GM19025 (cell line): Measurements from ENCODE around the gene GOSR2.
"Not testable (repeated sequence)": the region's sequence is repeated elsewhere in the genome, so short reads cannot be mapped to it uniquely, and the experiment has no call there.

ENCODE experiments used
- ATAC-seq: cut with Tn5 transposase; IDR thresholded peaks from one replicate; pipeline ENCODE4 v1.9.1; 2021; ENCODE audit warnings: mild to moderate bottlenecking, low read depth, moderate library complexity; ENCODE audit not compliant: unreplicated experiment

Gene GOSR2

DNA sequence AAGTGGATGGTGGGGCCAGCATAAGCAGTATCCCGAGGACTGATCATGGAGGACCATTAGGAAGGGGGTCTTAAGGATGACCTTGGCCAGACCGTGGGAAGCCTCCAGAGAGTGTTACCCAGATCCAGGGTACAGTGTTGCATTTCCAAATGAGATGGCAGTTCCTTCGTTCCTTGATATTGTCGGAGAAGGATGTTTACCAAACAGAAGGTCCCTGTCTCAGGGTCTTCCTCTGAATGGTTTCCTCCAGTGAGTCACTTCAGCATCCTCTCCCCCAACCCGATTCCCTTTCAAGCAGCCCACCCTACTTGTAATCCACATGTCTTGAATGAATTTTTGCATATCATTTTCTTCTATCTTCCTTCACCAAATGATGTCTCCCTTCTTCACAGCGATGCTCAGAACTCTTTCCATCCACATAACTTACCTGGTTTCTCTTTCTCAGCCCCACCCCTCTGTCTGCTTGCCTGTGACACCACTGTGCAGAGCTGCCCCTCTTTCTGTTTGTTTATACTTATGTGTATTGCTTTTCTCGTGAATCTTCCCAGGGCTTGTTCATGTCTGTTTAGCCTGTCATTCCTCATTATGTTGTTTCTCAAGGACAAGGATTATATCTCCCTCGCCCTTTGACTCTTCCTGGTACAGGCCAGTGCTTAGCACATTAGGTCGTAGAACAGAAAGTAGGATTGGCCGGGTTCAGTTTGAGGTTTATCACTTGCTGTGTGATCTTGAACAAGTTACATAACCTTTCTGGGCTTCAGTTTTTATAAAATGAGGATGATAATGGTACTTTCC lies 5.7 kb downstream of the GOSR2 start:
- ATAC-seq: no peak

DNA sequence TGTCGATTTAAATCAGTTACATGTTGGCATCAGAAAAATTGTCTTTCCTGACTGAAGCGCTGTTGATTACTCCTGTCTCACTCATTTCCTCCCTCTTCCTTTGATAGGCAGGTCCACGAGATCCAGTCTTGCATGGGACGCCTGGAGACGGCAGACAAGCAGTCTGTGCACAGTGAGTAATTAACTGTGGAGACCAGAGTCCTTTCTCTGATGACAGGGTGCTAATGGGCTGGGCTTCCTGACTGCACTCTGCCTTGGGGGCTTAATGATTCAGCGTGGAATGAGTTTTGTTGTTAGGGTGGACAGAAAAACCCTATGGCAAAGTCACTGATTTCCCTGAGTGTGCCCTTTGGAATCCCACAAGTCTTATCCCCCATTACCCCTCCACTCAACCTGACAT lies 6.5 kb downstream of the GOSR2 start:
- no peak for ATAC-seq

DNA sequence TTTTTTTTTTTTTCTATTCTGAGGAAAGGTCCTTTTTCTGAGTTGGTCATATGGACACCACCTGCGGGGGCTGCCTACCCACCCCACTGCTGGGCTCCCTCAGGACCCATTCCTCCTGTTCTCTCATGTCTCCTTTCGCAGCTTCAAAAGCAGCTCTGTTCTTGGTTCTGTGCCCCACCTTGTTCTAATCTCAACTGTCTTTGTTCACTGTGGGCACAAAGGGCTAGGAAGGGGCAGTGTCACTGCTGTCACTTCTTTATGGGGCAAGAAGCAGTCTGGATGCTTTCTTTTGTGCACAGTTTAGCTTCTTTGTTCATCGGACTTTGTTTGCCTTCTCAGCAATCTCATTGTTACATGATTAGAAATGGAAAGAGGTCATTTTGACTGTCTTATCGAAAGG lies 7.1 kb downstream of the GOSR2 start:
- no peak for ATAC-seq

DNA sequence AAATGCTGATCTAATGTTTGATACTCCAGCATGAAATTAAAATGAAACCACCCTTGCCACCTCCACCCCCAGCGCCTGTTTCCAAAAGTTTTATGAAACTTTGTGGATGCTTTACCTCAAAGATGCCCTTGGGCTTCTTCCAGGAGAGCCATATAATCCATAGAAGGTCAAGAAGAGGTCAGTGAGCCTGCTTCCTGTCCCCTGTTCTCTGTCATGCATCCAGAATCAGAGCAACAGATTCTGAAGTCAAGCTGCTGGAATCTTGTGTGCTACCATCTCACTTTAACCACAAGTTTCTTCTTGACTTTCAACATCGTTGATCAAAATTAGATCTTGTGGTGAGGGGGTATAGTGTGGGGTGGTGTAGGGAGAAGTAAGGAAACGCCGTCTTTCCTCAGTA lies 8.6 kb downstream of the GOSR2 start:
- ATAC-seq: no peak

DNA sequence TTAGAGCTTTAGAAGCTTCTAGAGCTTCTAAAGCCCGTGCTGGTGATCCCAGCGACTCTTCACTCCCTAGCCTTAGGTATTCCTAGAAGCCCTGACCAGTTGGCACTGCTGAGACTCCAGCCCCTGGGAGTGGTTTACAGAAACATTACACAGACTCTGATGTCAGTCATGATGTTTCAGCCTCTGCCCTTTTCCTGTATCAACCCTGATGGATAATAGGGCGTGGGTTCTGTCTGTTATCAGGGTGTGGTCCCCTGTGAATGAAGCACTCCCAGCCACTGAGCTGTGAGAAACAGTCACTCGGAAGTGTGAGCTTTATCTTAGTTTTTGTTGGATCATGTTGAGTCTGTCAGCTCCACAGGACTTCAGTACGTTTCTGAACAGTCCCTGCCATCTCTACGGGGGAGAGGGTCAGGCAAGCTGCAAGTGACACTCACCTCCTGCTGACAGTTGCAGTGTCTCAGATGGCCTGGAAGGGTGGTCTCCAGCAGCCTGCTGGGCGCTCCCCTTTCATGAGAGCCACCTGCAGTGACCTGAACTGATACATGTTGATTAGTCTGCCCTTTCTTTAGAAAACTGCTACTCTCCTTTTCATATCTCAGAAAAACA lies 12.8 kb downstream of the GOSR2 start:
- no peak for ATAC-seq

DNA sequence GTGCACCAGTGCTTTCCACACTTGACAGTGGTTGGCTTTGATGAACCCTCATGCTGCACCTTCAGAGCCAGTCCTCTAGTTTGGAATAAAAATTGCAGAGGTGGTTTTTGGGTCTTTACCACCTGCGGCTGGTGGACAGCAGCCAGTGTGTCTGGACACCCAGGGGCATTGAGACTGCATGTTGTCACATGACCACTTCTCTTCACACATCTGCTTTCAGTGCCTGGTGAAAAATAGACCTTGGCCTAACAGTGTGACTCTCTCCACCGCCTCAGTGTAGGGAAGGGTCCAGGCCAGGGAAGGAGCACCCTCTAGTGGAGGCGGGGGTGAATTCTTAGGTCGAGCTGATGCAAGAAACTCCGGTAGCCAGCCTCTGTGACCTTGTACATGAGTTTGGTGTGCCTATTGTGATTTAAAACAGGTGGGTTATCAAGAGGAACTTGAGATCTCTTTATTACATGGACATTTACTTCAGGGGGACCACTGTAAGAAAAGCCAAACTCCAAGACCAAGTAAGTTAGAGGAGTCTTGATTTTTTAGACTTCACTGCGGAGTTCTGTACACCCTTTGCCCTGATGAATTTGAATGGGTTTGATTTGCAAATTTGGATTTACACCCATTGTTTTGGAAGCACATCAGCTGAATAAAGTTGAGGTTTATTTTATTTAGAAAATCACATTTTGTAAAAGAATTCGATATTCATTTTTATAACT lies 17.9 kb downstream of the GOSR2 start:
- ATAC-seq: no peak

DNA sequence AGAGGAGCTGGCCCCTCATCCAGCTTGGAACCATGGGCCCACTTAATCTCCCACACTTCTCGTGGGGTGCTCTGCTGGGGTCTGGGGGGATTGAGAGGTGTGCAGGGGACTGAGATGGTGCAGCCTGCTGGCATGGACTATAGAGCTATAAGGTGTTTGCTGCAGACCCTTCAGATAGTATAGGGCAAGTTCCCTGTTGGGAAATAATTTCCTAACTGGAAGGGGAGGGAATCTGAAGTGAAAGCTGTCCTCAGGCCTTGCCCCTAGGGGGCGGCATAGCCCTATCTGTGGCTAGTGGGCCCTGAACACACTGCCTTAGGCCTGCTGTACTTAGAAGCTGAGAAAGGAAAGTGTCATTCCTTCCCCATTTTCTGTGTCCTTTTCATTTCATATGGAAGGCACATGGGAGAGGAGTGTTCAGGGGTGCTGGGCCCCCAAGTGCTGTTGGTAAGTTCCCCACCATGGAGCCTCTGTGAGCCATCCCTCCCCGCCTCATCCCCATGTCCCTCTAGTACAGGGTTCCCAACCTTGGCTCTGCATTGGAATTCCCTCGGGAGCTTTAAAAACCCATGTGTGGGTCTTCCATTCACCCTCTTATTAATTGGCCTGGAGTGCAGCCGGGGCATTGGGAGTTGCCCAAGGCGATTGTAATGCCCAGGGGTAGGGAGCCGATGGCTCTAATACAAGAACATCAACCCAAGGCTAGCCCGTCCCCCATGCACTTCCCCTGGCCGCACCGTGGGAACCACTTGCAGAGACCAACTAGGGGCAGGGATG lies 19.7 kb downstream of the GOSR2 start:
- ATAC-seq: no peak

DNA sequence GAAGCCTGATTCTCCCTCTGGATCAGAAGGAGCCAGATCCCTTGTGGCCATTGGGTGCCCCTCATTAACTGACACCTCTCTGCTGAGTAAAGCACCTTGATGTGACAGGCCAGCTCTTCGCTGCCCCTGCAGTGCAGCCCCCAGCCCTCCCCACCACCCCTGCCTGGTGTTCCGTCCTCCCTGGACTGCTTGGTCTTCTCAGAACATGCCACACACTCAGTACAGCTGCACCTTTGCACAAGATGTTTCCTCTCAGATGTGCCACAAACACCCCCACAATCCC lies 20.2 kb downstream of the GOSR2 start:
- no peak for ATAC-seq

DNA sequence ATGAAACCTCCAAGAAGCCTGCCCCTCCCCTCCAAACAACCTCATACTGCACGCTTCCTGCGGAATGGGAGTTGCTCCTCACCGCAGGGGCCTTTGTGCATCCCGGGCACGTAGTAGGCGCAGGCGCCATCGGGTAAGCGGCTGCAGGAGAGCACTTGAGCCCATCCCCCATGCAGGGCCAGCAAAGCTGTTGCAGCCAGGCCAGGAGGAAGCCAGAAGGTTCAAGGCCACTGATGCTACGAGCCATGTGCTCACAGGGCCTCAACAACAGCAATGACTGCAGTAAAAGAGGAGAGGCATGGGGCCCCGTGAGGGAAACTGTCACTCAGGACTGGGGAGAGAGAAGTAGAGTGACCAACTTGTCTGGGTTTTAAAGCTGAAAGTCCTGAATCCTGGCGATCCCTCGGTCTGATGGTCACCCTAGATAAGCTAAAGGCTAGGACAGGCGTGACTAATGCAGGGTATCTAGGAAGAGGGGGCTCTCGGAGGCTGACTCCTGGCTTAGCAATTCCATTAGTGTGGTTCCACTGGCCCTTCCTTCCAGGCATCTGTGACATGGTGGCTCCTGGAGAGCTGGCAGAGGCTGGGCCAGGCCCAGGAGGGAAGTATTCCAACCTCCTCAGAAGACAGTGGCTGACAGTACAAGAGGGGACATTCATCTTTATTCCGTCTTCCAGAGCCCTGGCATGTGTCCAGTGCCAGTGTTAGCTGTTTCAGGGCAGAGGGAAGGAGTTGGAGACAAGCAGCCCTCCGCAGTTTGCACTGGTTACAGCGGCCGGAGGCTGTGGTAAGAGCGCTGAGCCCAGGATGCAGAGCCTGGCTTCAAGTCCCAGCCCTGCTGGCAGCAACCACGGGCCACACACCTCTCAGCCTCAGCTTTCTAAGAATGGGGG lies 20.8 kb downstream of the GOSR2 start:
- ATAC-seq: no peak

DNA sequence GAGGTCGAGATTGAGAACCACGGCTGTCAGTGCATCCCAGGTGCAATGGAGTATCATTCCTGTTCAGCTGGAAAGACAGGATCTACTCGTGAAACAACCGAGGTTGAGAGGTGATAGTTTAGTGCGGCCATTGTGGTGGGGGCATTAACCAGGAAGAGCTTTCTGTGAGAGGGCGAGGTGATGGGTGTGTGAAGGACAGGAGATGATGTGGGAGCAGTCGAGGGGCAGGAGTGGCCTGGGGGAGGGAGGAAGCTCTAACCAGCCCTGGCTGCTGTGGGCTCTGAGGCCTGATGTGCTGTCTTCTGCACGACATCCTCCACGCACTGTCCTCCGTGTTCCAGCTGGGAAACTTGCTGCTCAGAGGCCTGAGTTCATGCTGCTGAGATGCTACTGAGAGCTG lies 22.0 kb downstream of the GOSR2 start:
- ATAC-seq: no peak

DNA sequence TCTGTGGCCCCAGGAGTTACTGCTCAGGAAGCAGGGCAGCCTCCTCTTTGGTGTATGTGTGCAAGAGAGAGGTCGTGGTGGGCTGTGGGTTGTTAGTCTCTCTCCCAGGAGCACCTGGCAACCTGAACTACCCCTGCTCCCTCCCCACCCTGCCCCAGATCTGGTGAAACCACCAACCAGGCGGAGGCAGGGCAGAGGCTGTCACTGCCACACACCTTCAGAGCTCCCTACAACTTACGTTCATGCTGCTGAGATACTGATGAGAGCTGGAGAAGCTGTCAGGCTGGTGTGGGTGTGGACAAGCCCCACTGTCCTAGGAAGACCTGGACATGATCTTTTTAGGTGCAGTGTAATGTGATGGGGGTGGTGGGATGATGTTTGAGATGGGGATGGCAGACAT lies 24.3 kb downstream of the GOSR2 start:
- ATAC-seq: no peak

DNA sequence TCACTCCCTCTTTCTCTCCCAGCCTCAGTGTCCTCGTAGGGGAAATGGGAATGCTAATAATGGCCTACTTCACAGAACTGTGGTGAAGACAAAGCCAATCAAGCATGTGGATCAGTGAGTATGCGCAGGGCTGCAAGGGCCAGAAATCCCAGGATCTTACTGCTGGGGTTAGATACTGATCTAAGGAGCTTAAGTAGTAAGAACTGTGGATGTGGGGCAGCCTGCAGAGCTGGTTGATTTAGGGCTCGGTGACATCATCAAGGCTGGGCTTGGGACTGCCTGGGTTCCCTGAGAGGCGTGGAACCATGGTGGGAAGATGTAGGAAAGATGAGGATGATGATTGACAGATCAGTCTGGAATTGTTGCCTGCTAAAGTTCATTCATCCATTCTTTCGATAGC lies 25.6 kb downstream of the GOSR2 start:
- ATAC-seq: no peak

DNA sequence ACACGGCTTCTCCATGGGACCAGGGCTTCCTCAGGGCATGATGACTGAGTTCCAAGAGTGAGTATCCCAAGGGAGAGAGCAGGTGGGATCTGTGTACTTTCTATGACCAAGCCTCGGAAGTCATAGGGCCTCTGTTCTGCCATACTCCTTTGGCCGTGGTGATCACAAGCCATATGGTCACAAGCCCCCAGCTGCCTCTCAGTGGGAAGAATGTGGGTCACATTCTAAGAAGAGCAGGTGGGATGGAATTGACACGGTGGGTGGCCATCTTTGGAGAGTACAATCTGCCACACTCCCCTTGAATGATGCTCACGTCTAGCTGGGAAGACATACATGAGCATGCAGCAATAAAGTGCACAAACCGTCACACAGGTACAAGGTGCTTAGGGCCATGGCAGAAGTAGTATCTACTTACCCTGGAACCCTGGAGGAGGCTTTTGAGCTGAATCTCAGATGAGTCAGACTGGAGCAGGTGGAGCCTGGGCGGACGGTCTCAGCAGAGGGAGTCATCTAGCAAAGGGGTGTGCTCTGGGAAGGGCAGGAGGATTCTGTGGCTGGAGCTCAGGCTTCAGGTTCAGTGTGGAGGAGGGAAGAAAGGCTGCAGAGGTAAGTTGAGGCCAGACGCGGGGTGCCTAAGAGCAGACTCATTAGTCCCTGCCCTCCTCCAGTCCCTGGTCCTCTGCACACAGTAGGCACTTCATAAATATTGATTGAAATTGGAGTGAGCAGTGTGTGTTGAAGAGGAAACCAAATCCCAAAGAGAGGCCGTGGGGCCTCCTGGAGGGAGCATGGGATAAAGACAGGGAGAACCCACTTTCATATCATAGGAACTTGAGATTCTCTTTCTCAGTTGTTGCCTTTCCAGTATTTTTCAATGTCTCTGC lies 26.6 kb downstream of the GOSR2 start:
- ATAC-seq: no peak

DNA sequence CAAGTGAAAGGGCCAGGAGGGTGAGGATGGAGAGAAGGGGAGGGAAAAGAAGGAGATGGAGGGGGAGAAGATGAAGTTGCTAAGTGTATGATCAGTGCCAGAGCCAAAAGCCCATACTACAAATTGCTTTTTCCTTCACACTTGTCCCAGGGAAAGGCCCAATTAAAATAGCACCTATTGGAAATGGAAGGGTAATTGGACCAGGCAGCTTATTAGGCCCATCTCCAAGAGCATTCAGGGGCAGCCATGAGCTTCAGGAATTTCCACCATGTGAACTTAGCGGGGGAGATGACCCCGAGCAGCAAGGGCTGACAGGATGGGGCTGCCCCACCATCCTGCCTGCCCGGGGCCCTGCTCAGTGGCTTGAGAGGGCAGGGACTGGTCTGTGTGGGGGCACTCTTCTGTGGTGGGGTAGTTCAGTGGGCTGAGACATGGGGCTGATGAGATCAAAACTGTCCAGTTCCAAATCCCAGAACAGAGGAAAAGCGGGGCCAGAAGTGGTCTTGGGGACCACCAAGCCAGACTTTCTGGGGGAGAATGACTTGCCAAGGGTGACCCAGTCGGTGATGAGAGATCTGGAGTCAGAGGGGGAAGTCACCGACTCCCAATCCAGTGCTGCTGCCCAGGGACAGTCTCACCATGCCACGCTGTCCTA lies 27.5 kb downstream of the GOSR2 start:
- ATAC-seq: no peak

DNA sequence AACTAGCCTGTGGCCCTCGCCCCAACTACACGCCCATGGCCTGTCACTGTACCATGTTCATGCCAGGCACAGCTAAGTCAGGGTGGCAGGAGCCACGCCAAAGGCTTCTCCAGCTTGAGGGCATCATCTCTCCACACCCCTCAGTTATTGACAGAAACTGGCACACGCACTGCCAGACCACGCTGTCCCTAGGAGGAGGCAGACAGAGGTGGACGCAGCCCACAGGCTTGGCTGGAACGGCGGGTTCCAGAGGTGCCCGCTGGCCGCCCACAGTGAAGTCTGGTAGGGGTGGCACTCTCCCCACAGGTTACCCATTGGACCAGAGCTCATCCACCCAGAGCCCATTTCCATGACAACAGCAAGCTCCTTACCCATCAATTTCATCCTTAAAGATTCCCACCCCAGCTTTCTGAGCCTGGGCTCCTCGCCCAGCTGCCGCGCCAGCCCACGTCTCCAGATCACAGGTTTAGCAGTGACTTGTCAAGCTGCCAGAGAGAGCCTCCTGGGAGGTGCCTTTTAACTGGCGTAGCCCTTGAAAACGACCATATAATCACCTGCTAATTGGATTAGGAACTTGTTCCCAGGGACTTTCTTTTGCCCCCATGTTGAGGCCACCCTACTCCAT lies 28.1 kb downstream of the GOSR2 start:
- ATAC-seq: no peak

DNA sequence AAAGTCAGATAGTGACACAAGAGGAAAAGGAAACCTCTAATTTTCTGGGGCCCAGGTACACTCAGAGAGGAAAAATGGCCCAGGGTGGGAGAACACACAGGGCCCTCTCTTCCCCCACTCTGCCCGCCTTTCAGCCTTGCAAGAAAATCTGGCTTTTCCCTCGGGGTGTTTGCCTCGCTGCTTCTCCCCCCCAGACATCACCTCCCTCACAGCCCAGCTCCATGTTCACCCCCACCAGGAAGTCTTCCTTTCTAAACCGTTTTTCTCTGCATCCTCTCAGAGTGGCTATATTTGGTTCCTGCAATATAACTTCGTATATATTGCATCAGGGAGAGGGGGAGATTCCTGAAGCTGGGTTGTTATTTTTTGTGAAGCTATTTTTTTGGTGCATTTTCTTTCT lies 28.7 kb downstream of the GOSR2 start:
- no peak for ATAC-seq

DNA sequence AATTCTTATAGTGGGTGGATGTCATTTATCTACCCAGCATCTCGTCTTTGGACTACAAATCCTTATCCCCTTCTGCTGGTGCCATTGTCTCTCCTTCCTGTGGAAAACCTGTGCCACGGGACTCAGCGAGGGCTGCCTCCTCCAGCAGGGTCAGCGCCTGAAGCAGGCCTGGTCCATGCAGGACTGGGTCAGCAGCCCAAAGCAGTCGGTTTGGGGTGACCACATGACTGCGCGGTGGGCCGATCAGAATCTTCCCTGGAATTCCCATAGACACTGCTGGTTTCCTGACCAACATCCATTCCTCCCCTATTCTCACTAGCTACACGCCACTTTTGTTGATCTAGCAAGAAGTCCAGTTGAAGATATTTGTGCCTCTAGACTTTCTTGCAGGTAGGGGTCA lies 29.2 kb downstream of the GOSR2 start:
- ATAC-seq: no peak

DNA sequence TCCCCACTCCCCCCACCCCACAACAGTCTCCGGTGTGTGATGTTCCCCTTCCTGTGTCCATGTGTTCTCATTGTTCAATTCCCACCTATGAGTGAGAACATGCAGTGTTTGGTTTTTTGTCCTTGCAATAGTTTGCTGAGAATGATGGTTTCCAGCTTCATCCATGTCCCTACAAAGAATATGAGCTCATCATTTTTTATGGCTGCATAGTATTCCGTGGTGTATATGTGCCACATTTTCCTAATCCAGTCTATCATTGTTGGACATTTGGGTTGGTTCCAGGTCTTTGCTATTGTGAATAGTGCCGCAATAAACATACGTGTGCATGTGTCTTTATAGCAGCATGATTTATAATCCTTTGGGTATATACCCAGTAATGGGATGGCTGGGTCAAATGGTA lies 30.2 kb downstream of the GOSR2 start:
- not testable (repeated sequence) for ATAC-seq
